ENCODE results near the gene SNTG2.

DNA sequence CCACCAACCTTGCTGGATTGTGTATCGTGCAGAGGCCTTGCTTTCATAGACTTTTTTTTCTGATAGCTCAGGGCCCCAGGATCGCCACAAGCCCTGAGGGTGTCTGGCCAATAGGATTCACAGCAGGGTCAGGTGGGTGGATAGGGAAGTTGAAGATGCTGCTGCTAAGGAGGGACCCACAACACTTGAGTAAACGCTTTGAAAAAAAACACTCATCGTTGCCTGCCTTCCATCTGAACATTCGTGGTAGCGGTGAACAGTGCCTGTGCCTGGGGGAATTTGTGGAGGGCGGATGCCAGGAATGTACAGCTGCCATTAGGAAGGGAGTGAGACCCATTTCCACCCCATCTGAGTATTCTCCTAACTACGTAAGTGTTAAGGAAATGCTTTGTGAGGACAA, 358.0 kb downstream of the SNTG2 start:
- TF ChIP-seq CTCF (IDR thresholded peaks at IDR 0.05) (no peak), POLR2A (IDR thresholded peaks at IDR 0.05) (no peak)
